ENCODE results near the gene PRKACA.
"Not testable (repeated sequence)": the region's sequence is repeated elsewhere in the genome, so short reads cannot be mapped to it uniquely, and the experiment has no call there.

Gene PRKACA

DNA sequence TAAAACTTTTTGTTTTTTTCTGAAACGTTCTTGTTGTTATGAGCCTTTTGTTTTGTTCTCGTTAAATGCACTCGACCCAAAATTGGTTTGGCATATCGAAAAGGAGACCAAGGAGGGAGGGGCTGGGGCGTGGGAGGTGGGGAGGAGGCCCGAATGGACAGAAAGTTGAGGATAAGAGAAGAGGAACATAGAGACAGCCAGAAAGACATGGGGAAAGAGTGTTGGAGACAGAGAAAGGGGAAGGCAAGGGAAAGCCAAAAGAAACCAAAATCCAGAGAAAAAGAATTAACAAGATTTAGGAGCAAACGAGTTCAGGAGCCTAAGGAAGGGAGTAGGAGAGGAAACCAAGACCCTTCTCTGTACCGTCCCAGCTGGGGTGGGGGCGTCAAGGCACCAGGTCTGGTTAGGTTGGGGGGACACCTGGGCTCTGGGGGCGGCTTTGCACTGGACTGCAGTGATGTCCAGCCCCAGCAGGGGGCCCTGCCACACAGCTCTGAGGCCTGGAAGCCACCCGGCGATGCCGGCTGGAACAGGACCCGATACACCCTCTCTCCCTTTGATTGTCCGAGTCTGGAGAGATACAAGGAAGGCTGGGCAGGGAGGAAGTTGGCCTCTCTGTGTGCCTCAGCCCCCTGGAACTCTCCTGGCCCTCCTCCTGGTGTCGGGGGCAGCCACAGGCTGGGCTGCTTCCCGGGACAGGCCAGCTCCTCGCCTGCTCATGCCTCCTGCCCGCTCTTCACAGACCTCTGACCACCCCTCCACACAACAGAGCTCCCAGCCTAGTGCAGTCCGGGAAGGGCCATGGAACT is 30.4 kb upstream of the PRKACA start:
- DNase-seq (ENCODE audit: low read depth, low spot score) = no peak

DNA sequence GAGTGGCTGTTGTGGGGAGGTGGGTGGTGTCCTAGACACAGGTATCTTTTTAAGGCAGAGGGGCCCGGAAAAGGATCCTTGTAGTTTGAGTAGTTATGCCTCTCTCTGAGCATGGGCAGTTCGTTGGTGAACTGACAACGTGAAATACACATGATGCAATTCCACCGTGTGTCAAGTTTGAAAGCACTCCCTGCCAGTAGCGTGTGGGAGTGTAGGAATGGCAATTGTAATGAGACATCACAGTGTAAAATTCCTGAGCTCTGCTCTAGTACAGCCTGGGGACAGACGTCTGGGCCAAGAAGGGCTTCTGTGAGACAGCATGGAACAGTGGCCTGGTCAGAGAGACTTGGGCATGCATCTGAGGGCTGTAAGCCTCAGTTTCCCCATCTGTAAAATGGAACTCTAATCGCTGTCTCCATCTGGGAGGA is 29.2 kb upstream of the PRKACA start:
- no peak for DNase-seq (ENCODE audit: low read depth, low spot score)

DNA sequence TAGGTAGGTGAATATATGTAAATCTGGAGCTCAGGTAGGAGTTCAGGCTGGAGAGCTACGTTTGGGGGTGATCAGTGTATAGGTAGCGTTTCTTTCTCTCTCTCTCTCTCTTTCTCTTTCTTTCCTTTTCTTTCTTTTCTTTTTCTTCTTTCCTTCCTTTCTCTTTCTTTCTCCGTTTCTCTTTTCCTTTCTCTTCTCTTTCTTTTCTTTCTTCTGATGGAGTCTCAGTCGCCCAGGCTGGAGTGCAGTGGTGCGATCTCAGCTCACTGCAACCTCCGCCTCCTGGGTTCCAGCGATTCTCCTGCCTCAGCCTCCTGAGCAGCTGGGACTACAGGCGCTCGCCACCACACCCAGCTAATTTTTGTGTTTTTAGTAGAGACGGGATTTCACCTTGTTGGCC is 28.6 kb upstream of the PRKACA start:
- not testable (repeated sequence) for DNase-seq (ENCODE audit: low read depth, low spot score)

DNA sequence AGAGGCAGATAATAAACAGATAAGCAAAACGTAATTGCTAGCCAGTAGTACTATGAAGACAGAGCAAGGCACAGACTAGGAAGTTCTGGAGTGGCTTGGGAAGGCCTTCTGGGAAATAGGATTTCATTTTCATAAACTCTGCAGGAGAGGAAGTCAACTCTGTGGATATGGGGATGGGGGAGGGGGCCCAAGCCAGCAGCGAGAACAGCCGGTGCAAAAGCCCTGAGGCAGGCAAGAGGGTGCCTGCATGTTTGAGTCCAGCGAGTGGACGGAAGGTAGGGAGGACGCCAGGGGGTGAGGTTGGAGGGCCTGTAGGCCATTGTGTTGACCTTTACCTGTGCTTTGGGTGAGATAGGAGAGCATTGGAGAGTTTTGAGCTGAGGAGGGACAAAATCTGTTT is 27.8 kb upstream of the PRKACA start:
- no peak for DNase-seq (ENCODE audit: low read depth, low spot score)

DNA sequence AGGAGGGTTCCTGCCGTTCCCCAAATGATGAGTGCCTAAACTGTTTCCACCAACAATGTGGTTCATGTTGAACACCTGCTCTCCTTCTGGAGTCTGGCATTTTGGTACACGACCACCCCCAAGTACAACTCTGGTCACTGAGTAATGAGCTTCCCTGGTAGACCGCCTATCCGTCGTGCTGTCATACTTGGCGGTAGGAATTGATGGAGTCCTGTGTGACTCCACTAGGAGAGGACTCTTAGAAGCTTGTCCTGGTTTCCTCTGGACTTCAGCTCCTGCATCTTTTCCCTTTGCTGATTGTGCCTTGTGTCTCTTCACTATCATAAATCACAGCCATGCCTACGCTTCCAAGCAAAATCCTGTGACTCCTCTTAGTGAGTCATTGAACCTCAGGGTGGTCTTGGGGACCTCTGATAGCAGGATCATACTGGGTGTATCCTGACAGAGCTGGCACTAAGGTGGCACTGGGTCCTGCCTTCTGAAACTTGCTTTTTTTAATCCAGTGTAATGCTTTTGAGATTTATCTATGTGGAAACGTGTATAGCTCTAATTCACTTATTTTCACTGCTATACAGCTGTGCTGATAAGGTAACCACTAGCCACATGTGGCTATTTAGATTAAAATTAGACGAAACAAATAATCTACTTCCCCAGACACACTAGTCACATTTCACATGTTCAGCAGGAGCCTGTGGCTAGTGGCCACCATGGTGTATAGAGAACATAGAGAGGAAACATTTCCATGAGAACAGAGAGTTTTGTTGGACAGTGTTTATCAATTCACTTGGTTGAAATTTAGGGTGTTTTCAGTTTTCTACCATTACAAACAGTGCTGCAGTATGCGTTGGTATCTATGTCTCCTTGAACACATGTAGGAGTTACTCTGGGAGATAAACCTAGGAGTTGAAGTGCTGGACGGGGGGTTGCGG is 25.0 kb upstream of the PRKACA start:
- DNase-seq (ENCODE audit: low read depth, low spot score) = no peak

DNA sequence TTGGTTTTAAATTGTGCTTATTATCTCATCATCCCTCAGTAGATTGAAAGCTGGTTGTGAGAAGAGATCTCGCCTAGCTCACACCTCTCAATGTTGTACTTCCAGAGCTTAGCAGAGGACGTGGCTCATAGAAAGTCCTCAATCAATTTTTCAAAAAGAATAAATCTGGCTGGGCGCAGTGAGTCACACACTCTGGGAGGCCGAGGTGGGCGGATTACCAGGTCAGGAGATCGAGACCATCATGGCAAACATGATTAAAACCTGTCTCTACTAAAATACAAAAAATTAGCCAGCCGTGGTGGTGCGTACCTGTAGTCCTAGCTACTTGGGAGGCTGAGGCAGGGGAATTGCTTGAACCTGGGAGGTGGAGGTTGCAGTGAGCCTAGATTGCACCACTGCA is 23.5 kb upstream of the PRKACA start:
- no peak for DNase-seq (ENCODE audit: low read depth, low spot score)

DNA sequence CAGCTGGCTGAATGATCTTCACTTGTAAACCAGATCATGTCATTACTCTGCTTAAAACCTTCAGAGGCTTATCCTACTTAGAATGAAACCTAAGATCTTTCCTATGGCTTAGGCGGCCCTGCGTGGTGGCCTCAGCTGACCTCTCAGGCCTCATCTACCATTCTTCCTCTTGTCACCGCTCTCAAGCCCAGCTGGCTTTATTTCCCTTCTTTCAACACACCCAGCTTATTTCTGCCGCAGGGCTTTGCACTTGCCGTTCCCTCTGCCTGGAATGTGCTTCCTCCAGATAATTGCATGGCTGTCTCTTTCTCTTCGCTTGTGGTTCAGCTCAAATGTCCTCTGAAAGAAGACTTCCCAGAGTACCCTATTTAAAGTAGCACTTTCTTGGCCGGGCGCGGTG is 22.4 kb upstream of the PRKACA start:
- DNase-seq (ENCODE audit: low read depth, low spot score) = no peak

DNA sequence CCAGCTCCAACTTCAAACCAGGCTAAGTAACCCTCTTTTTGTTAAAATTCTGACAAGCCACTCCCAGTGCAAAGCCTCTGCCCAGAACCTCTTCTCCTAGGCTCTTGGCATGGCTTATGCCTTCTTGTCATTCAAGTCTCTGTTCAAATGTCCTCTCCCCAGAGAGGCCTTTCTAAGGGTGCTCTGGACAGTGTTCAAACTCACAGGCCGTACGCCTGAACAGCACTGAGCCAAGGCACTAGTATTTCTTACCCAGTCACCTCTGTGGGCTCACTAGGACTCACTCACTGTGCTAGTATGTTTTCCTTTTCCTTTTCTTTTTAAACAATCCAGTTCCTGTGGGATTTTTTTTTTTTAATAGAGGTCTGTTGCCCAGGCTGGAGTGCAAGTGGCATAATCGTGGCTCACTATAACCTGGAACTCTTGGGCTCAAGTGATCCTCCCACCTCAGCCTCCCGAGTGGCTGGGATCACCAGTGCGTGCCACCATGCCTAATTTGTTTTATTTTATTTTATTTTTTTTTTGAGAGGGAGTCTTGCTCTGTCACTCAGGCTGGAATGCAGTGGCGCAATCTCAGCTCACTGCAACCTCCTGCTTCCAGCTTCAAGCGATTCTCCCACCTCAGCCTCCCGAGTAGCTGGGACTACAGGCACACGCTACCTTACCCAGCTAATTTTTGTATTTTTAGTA is 21.2 kb upstream of the PRKACA start:
- no peak for DNase-seq (ENCODE audit: low read depth, low spot score)

DNA sequence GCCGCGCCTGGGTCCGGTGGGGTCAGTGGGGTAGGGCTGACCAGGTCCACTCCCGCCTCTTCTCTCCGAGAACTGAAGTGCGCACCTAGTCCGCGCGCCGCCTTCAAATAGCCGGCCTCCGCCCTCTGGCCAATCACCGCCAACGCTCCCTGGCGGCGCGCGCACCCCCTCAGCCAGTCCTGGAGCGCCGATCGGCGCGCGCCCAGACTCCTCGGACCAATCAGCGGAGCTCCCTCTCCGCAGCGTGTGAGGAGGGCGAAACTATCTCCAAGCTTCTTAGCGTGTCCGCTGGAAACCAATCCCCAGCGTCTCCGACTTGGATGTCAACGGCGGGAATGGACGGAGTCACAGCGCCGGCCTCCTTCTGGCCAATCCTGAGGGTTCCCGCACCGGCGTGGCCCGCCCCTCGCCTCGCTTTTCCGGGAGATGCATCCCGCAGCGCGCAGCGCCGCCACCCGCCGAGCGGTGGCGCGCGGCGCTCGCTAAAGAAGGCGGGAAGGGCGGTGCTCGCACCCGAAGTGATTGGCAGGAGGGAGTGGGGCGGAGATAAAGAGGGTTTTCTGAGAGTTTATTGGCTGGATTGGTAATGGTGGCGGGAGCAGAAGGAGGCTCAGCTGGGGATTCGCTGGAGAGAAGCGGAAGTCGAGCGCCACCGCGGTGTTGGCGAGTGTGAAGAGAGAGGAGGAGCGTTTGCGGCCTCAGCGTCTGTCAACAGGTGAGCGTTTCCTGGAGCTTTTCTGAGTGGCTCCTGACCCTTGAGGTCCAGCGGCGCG is 19.1 kb upstream of the PRKACA start, which contains the start of gene ASF1B:
ASF1B (minus strand) TSS at position 81 of the 773 bp plus-strand sequence. CDS start 133 bp downstream, outside the sequence.
- DNase-seq (ENCODE audit: low read depth, low spot score) = peak; percentile 100

DNA sequence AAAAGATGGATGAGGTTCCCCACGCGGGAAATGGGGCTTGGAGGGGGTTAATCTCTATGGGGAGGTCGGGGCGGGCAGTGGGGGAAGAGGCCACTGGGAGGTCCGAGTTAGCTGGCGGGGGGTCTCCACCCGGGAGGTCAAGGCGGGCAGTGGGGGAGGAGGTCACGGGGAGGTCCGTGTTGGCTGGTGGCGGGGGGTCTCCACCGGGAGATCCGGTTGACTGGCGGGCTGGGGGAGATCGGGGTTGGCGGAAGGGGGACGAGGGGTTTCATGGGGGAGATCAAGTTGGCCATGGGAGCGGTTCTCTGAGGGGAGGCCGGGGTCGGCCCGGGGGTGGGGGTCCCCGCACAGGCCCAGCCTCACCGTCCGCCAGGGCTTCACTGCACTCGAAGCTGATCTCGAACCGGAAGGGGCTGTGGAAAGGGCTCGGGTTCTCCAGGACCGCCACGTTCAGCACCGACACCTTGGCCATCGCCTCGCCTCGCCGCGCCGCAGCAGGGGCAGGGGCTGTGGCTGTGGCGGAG is 18.5 kb upstream of the PRKACA start:
- no peak for DNase-seq (ENCODE audit: low read depth, low spot score)

DNA sequence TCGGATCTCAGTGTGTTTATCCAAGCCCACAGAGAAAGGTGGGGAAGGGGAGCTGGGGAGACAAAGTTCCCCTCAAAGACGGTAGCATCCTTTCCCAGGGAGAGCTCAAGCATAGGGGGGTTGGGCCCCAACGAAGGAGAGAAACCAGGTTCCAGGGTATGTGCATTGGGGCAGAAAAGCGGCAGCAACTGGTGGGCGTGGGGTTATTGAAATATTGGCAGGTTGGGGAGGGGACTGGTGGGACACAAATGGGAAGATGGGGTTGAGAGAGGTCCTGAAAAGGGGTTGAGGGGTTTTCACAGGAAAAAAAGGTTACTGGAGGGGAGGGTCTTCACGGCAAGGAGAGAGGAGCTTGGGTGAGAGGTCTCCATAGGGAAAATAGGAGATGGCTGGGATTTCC is 17.8 kb upstream of the PRKACA start:
- DNase-seq (ENCODE audit: low read depth, low spot score) = no peak

DNA sequence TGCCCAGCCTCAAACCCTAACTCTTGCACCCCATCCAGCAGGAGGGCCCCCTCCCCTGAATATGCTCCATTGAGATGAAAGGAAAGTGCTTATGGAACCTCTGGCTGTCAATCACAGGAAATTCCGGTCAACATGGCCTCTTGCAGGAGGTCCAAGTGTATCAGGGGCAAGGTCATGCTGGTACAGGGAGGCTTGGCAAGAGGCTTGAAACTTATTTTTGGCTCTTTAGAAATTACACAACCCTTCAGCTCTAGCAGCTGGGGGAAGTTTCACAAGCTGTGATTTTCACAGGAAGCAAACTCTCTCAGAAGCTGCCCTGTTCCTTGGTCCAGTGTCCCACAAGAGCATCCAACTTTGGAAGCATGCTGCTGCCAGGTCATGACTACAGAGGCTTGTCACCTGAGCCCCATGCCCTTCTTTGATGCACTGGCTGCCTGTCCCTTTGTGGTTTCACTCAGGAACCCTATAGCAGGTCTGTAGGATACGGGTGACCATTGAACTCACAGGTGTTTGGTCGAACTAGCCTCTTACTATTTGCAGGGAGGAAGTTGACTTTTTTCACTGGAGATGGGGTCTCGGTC is 10.5 kb upstream of the PRKACA start:
- no peak for DNase-seq (ENCODE audit: low read depth, low spot score)

DNA sequence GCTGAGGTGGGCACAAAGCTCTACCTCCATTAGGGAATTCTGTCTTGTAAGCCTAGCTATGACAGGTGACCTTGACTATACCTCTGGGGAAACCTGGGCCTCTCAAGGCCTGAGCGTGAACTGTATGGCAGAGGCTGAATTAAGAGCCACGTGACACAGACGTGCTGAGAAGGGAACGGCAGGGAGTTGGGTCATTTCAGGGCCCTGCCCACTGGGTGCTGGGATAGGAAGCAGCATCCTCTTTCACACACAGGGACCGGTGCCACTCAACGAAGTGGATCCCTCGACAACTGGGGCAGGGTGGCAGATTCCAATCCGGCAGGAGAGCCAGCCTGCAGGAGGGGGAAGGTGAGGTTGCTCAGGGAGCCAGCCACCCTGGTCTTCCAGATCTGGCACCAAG is 9.6 kb upstream of the PRKACA start:
- DNase-seq (ENCODE audit: low read depth, low spot score) = no peak

DNA sequence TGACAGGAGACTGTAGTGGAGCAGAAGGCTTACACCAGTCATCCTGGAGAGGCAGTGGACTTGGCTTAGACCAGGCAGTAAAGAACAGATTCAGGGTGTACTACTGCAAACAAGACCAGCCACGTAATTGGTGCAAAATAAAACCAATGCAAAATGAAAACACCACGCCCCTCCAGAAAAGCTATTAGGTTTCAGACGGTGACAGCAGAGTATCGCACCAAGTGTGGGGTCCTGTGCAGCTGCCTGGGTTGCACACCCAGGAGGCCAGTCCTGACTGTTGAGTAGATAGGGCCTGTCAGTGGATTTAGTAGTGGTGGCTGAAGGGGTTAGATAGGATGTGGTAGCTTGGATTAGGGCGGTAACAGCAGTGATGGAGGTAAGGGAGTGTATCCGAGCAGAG is 5.4 kb upstream of the PRKACA start:
- DNase-seq (ENCODE audit: low read depth, low spot score) = no peak

DNA sequence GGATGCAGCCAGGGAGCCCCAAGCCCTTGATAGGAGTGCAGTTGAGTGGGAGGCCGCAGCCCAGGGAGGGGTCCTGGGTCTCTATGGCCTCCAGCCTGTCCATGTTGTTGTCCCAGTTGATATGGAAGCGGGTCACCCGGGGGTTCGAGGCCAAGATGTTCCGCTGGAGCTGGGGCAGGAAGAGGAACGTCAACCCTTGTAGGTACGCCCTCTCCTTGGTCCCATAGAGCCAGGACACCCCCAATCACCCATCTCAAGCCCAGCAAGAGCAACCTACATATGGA is 2.9 kb upstream of the PRKACA start:
- no peak for DNase-seq (ENCODE audit: low read depth, low spot score)

DNA sequence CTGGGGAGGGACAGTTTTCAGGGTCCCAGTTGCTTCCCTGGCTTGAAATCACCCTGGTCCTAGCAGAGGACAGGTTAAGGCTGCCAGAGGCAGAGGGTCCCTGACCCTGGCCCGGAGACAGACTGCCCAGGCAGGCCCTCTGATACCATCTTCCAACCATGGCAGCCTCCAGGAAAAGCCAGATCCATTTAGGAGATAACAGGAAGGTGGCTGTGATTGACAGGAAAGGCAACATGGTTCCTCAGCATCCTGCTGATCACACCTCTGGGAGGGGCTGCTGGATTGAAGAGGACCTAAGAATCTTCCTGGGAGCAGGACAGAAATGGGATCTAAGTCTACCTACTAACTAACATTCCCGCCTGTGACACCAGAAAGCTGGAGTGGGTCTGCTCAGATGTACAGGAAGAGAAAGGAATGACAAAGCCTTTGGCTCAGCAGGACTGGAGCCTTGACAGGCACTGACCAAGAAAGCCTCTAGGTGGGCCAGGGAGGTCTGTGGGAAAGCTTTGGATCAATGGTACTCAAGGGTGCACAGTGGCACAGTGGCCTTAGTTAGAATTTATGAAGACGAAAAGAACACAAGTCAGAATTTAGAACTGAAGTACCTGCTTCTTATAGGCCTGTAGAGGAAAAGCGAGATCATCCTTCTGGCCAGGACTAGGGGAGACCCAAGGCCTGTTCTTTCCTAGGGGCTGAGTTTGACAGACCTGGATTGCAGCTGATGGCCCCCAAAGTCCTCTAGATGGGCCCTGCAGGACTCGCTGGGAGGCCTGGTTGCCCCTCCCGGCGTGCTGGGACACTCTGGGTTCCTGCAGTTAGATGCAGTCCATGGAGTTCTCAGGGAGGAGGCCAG is 2.3 kb upstream of the PRKACA start:
- no peak for DNase-seq (ENCODE audit: low read depth, low spot score)

DNA sequence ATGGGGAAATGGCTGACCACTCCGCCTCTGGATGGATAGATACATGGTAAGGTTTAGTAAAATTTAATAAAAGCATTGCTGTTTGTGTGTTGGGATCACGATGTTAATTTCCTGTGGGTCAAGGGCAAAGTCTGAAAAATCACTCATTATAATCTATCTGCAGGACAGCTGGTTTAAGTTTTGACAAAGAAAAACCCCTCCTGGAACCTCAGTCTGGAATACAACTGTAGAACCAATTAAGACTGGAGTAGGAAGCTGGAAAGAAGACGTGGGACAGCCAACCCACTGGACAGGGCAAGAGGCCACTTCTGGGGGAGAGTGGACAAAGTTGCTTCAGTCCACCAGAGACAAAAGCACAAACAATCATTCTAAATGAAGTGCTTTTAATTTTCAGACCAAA is 1.6 kb upstream of the PRKACA start:
- DNase-seq (ENCODE audit: low read depth, low spot score) = no peak

DNA sequence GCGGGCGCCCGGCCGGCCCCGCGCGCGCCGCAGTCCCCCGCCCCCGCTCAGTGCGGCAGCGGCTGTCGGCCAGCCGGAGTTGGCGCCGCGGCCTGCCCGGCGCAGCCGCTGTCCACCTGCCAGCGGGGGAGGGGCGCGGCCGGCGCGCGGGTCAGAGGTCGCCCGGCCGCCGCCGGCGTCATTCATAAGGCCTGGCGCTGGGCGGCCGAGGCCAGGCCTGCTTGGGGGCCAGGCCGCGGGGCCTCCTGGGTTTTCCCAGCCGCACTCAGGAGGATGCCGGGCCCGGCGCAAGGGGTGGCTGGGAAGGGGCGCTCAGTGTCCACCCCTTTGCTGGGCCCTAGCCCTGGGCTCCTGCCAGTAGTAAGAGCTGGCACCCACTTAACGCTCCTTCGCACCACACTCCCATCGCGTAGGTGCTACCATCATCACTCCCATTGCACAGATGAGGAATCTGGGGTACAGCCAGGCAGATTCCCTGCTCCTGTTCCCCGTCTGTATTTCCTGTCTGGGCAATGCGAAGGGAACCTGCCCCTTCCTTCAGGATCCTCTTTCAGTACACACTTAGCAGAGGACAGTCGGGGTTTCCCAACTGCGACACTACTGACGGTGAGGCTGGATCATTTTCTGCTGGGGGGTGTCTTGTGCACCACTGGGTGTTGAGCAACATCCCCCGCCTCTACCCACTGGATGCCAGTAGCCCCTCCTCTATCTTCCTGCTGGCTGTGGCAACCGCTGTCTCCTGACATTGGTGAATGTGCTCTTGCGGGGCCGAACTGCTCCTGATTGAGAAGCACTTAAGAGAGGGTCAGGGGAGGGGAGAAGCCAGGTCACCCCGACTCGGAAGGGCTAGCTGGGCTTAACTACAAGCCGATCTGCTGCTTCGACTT is 846 bp upstream of the PRKACA start:
- no peak for DNase-seq (ENCODE audit: low read depth, low spot score)
